ENCODE data around the gene KLHL30. TPM values are rescaled to one million over a fixed set of nuclear protein-coding genes. Genes with fewer than 3 reads are reported as not detected.

The KLHL30 gene
- total RNA-seq, 1 experiment from 2014 or later: not detected

DNA sequence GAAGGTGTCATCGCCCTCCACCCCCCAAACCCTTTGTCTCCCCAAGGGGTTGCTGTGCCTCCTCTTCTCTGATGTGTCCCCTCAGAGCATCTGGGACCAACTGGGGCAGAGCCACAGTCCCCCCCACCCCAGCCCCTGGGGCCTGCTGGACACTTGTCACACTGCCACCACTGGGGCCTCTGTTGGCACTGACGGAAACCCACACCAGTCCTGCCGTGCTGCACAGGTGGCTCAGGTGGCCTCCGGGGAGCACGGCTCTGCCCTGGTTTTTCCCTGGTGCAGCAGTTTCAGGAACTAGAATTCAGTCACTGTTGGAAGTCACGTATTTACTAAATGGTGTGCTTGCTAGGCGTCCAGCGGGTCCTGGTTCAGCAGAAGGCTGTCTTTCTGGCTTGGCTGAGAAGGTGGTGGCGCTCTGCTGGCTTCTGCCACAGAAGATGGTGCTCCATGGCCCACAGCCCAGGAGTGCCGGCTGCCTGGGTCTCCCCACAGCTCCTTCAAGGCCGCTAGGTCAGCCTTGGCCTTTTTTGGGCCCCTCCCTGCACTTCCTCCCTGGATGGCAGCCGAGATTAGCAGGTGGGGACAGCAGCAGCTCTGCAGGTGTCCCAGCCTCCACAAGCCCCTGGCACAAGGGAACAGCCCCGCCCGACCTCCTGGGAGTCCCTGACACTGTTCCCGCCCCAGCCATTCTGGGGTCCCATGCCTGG is 18.6 kb upstream of the KLHL30 start:
- peaks cover 2 to 11% of the 10 kb centered on the region in 2 experiments; a peak in 4 of 5 replicates for H3K9me3 Mint-ChIP-seq
- no peak overlapping the region for H3K4ac ChIP-seq (ENCODE audit: low read depth, low read length)
- H4K91ac ChIP-seq (ENCODE audit: insufficient read length, low read depth, low read length): no peak overlapping the region
- no peak overlapping the region for H3K27ac ChIP-seq (ENCODE audit: insufficient read length, low read depth, low read length)
- peaks cover under 1% of the 10 kb centered on the region for H3K23me2 ChIP-seq (ENCODE audit: insufficient read length, low read depth, low read length, poor library complexity, severe bottlenecking)
- H2BK12ac ChIP-seq (ENCODE audit: insufficient read length, low read depth, low read length): no peak overlapping the region
- H3K14ac ChIP-seq (ENCODE audit: insufficient read depth, low read length): no peak overlapping the region; the same call in 1 of the 2 replicates
- no peak overlapping the region for H4K8ac ChIP-seq (replicated peaks; ENCODE audit: insufficient read length, low read depth, low read length)
- no peak overlapping the region for H4K5ac ChIP-seq (ENCODE audit: insufficient read length, low read depth, low read length)
- no peak overlapping the region for H3K9ac ChIP-seq (ENCODE audit: extremely low read depth, insufficient read length, low read length)
- peaks cover 9% of the 10 kb centered on the region for H3K27me3 Mint-ChIP-seq (ENCODE audit: low read depth)
- H2BK20ac ChIP-seq (ENCODE audit: low read depth, low read length, poor library complexity, severe bottlenecking): no peak overlapping the region
- H3K18ac ChIP-seq (ENCODE audit: insufficient read length, low read depth, low read length): no peak overlapping the region
- no peak overlapping the region for H2AK5ac ChIP-seq (ENCODE audit: insufficient read length, low read length)
- TF ChIP-seq, protein P1, sequence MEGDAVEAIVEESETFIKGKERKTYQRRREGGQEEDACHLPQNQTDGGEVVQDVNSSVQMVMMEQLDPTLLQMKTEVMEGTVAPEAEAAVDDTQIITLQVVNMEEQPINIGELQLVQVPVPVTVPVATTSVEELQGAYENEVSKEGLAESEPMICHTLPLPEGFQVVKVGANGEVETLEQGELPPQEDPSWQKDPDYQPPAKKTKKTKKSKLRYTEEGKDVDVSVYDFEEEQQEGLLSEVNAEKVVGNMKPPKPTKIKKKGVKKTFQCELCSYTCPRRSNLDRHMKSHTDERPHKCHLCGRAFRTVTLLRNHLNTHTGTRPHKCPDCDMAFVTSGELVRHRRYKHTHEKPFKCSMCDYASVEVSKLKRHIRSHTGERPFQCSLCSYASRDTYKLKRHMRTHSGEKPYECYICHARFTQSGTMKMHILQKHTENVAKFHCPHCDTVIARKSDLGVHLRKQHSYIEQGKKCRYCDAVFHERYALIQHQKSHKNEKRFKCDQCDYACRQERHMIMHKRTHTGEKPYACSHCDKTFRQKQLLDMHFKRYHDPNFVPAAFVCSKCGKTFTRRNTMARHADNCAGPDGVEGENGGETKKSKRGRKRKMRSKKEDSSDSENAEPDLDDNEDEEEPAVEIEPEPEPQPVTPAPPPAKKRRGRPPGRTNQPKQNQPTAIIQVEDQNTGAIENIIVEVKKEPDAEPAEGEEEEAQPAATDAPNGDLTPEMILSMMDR (conservative IDR thresholded peaks at IDR 0.05): no peak
- no peaks in the 10 kb centered on the region for H3K4me1 ChIP-seq (ENCODE audit: insufficient read depth, low read length)
- H3K56ac ChIP-seq (ENCODE audit: insufficient read length, low read depth, low read length): no peak overlapping the region
- H3K4me2 ChIP-seq (ENCODE audit: insufficient read depth, insufficient read length, low read length): no peak overlapping the region
- H3K4me1 Mint-ChIP-seq: no peaks in the 10 kb centered on the region
- no peak overlapping the region for H3K23ac ChIP-seq (ENCODE audit: insufficient read length, low read depth, low read length)
- no peaks in the 10 kb centered on the region for H3K27me3 ChIP-seq (ENCODE audit: insufficient read depth, low read length)
- no CpG with 5 or more reads among the region's 15 CpGs for WGBS (ENCODE audit: extremely low coverage, insufficient read length, low lambda C conversion rate)
- no peak overlapping the region for H2BK120ac ChIP-seq (ENCODE audit: low read depth, low read length, poor library complexity, severe bottlenecking)
- no peak overlapping the region for H3T11ph ChIP-seq (ENCODE audit: low read length)
- H3K9me3 ChIP-seq (ENCODE audit: control insufficient read depth, low read depth, low read length): no peaks in the 10 kb centered on the region
- H2AFZ ChIP-seq (ENCODE audit: low read length): no peak overlapping the region
- no peak overlapping the region for H3K27ac Mint-ChIP-seq
- no peak for DNase-seq
- no peaks in the 10 kb centered on the region for H3K79me2 ChIP-seq (ENCODE audit: insufficient read depth, low read length)
- no peak overlapping the region for H2BK5ac ChIP-seq (ENCODE audit: insufficient read length, low read length)
- no peak overlapping the region for H2BK15ac ChIP-seq (ENCODE audit: low read depth, low read length)
- H3K36me3 Mint-ChIP-seq (ENCODE audit: insufficient read depth in 1 of 3, low read depth in 3 of 3): no peaks in the 10 kb centered on the region; a peak in 1 of 7 replicates
- H3K79me1 ChIP-seq (ENCODE audit: insufficient read depth, low read depth, low read length, poor library complexity, severe bottlenecking): no peaks in the 10 kb centered on the region
- H4K20me1 ChIP-seq (ENCODE audit: control insufficient read depth, insufficient read depth, insufficient read length): no peaks in the 10 kb centered on the region
- no peak overlapping the region for H3K4me3 Mint-ChIP-seq
